ENCODE data around the gene RMI2.
"Not testable (repeated sequence)": the region's sequence is repeated elsewhere in the genome, so short reads cannot be mapped to it uniquely, and the experiment has no call there.

RMI2 gene

DNA sequence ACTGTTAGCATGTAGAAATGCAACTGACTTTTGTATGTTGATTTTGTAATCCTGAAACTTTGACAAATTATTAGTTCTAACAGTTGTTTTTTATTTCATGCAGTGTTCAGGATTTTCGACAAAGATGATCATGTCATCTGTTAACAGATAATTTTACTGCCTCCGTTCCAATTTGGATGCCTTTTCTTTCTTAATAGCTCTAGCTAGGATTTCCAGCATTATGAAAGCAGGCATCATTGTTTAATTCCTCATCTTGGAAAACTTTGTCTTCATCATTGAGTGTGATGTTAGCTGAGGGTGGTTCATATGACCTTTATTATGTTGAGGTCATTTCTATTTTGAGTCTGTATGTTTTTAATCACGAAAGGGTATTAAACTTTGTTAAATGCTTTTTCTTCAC, 31.9 kb downstream of the RMI2 start:
- H3K9ac ChIP-seq = no peak overlapping the region
- H3K4me2 ChIP-seq (ENCODE audit: low read length) = no peak overlapping the region
- TF ChIP-seq, protein P1, sequence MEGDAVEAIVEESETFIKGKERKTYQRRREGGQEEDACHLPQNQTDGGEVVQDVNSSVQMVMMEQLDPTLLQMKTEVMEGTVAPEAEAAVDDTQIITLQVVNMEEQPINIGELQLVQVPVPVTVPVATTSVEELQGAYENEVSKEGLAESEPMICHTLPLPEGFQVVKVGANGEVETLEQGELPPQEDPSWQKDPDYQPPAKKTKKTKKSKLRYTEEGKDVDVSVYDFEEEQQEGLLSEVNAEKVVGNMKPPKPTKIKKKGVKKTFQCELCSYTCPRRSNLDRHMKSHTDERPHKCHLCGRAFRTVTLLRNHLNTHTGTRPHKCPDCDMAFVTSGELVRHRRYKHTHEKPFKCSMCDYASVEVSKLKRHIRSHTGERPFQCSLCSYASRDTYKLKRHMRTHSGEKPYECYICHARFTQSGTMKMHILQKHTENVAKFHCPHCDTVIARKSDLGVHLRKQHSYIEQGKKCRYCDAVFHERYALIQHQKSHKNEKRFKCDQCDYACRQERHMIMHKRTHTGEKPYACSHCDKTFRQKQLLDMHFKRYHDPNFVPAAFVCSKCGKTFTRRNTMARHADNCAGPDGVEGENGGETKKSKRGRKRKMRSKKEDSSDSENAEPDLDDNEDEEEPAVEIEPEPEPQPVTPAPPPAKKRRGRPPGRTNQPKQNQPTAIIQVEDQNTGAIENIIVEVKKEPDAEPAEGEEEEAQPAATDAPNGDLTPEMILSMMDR (IDR thresholded peaks at IDR 0.05) = no peak
- H3K27me3 ChIP-seq (ENCODE audit: control insufficient read depth, insufficient read depth, low read length) = no peaks in the 10 kb centered on the region
- no peak overlapping the region for H3K27ac ChIP-seq
- H3K79me2 ChIP-seq = no peaks in the 10 kb centered on the region
- H2AFZ ChIP-seq = no peak overlapping the region
- no peaks in the 10 kb centered on the region for H3K4me1 ChIP-seq
- H3K4me3 ChIP-seq (ENCODE audit: low read depth, low read length) = no peak overlapping the region
- no peaks in the 10 kb centered on the region for H3K9me3 ChIP-seq (ENCODE audit: control insufficient read depth, low read length)
- no peaks in the 10 kb centered on the region for H3K36me3 ChIP-seq (ENCODE audit: control insufficient read depth, insufficient read depth, low read length)

DNA sequence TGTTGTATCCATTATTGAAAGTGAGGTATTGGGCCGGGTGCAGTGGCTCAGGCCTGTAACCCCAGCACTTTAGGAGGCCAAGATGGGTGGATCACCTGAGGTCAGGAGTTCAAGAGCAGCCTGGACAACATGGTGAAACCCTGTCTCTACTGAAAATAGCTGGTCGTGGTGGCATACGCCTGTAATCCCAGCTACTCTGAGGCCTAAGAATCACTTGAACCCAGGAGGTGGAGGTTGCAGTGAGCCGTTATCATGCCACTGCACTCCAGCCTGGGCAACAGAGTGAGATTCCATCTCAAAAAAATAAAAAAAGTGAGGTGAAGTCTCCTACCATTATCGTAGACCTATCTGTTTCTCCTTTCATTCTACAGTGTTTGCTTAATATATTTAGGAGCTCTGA, 33.7 kb downstream of the RMI2 start:
- not testable (repeated sequence) for H3K79me2 ChIP-seq; H3K27me3 ChIP-seq (ENCODE audit: control insufficient read depth, insufficient read depth, low read length); H3K9ac ChIP-seq; H3K9me3 ChIP-seq (ENCODE audit: control insufficient read depth, low read length); H3K4me3 ChIP-seq (ENCODE audit: low read depth, low read length); H2AFZ ChIP-seq; H3K27ac ChIP-seq; H3K4me2 ChIP-seq (ENCODE audit: low read length); H3K4me1 ChIP-seq; H3K36me3 ChIP-seq (ENCODE audit: control insufficient read depth, insufficient read depth, low read length)

DNA sequence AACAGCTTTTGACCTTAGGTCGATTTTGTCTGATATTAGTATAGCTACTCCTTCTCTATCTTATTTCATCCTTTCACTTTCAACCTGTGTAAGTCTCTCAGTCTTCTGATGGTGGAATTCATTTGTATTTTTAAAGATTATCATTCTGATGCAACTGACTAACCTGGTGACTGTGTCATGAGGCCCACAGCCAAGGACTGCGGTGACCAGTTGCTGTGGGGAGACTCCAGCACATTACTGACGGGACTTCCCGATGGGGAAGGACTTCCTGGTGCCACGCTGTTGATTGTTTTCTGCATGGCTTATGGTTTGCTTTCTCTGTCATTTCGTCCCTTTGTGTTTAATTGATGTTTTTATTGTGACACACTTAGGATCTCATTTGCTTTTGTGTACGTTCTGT, 34.2 kb downstream of the RMI2 start:
- Histone ChIP-seq H3K4me3 (ENCODE audit: low read depth, low read length) (no peak overlapping the region), H2AFZ (no peak overlapping the region), H3K27me3 (ENCODE audit: control insufficient read depth, insufficient read depth, low read length) (no peaks in the 10 kb centered on the region), H3K9me3 (ENCODE audit: control insufficient read depth, low read length) (no peaks in the 10 kb centered on the region), H3K79me2 (no peaks in the 10 kb centered on the region), H3K4me2 (ENCODE audit: low read length) (no peak overlapping the region), H3K27ac (no peak overlapping the region), H3K4me1 (no peaks in the 10 kb centered on the region), H3K9ac (no peak overlapping the region), H3K36me3 (ENCODE audit: control insufficient read depth, insufficient read depth, low read length) (no peaks in the 10 kb centered on the region)
- TF ChIP-seq, protein P1 (IDR thresholded peaks at IDR 0.05) = no peak

DNA sequence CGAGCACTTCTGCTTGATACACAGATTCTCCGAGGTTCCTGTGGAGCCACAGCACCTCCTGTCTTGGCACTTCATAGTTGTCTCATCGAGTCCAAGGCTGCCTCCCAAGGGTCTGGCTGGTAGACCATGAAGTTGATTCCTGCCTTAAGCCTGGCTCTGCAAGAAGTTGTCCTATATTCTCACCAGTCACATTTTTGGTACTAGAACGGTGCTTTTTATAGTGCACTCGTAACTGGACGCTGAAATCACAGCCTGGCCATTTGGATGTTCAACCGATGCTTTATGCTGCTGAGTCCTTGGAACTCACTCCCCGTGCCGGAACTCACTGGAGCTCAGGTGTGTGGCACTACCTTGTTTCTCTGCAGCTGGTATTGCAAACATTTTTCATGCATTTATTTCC, 35.6 kb downstream of the RMI2 start:
- H3K27me3 ChIP-seq (ENCODE audit: control insufficient read depth, insufficient read depth, low read length) = no peaks in the 10 kb centered on the region
- H3K9me3 ChIP-seq (ENCODE audit: control insufficient read depth, low read length) = no peaks in the 10 kb centered on the region
- H3K79me2 ChIP-seq = no peaks in the 10 kb centered on the region
- H3K4me3 ChIP-seq (ENCODE audit: low read depth, low read length) = no peak overlapping the region
- H3K9ac ChIP-seq = no peak overlapping the region
- no peak overlapping the region for H3K4me2 ChIP-seq (ENCODE audit: low read length)
- no peaks in the 10 kb centered on the region for H3K36me3 ChIP-seq (ENCODE audit: control insufficient read depth, insufficient read depth, low read length)
- no peak overlapping the region for H2AFZ ChIP-seq
- H3K4me1 ChIP-seq = no peaks in the 10 kb centered on the region
- TF ChIP-seq, protein P1 (IDR thresholded peaks at IDR 0.05) = no peak
- no peak overlapping the region for H3K27ac ChIP-seq

DNA sequence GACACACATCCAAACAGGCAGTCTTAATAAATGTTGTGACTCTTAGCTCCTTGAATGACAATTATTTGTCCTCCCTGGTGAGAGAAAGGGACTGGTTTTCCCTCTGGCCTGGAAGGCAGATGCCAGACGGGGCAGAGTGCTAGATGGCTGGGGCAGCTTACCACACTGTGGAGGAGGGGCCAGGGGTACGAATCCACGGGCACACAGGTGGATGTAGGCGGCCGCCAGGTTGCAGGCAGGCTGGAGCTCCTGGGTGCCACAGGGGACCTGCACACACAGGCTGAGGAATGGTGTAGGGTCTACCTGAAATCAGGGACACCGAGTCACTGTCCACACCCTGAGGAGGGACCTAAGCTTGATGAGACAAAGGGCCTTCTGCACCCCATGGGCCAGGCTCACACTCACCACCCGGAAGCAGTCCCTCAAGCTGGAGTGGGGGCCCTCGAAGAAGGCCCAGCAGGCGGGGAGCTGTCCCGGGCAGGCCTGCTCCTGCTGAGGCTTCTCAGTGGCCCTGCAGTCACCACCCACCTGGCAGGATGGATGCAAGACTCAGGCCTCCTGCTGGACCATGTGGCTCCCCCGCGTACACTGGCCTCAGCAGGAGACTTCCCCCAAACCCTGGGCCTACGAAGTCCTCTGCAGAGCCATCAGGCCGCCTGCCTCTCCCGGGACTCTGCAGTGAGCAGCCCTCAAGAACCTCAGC, 38.4 kb downstream of the RMI2 start:
- H3K27ac ChIP-seq = no peak overlapping the region
- no peaks in the 10 kb centered on the region for H3K27me3 ChIP-seq (ENCODE audit: control insufficient read depth, insufficient read depth, low read length)
- H3K4me2 ChIP-seq (ENCODE audit: low read length) = no peak overlapping the region
- H3K4me1 ChIP-seq = no peaks in the 10 kb centered on the region
- H3K79me2 ChIP-seq = no peaks in the 10 kb centered on the region
- no peak overlapping the region for H2AFZ ChIP-seq
- no peak overlapping the region for H3K9ac ChIP-seq
- H3K9me3 ChIP-seq (ENCODE audit: control insufficient read depth, low read length) = no peaks in the 10 kb centered on the region
- H3K36me3 ChIP-seq (ENCODE audit: control insufficient read depth, insufficient read depth, low read length) = no peaks in the 10 kb centered on the region
- TF ChIP-seq, protein P1 (IDR thresholded peaks at IDR 0.05) = no peak
- no peak overlapping the region for H3K4me3 ChIP-seq (ENCODE audit: low read depth, low read length)

All from parathyroid adenoma (tissue), 2 donors.